Smooth muscle cell (in vitro differentiated cells): Measurements from ENCODE around the gene RGL3. TPM values are rescaled to one million over a fixed set of nuclear protein-coding genes. Genes with fewer than 3 reads are reported as not detected.

Experiments
- DNase-seq: peaks from one replicate; lab custom pipeline; 2025; ENCODE audit not compliant: unreplicated experiment; lab: John Stamatoyannopoulos, UW
- H2AFZ ChIP-seq: fragments of 200-600 bp; sonication (generic); 2 replicates; pipeline ENCODE4 v1.6.0; 2016; ENCODE audit warnings: antibody characterized with exemption, low read depth, mild to moderate bottlenecking
- H3F3A ChIP-seq: fragments of 200-600 bp; sonication (generic); 2 replicates; pipeline ENCODE4 v1.6.0; 2017; ENCODE audit warnings: antibody characterized with exemption, low read depth
- H3K27ac ChIP-seq: fragments of 200-600 bp; sonication (generic); 2 replicates; pipeline ENCODE4 v1.5.1; 2016; ENCODE audit warnings: low read depth, mild to moderate bottlenecking
- H3K27me3 ChIP-seq: fragments of 200-600 bp; sonication (generic); 2 replicates; pipeline ENCODE4 v1.6.1; 2016; ENCODE audit warnings: low read depth, mild to moderate bottlenecking
- H3K36me3 ChIP-seq: fragments of 200-600 bp; sonication (generic); 2 replicates; pipeline ENCODE4 v1.5.1; 2016; ENCODE audit warnings: low read depth
- H3K4me1 ChIP-seq: fragments of 200-600 bp; sonication (generic); 2 replicates; pipeline ENCODE4 v1.5.1; 2016; ENCODE audit warnings: low read depth
- H3K4me2 ChIP-seq: fragments of 200-600 bp; sonication (generic); 2 replicates; pipeline ENCODE4 v1.6.0; 2016; ENCODE audit warnings: mild to moderate bottlenecking
- H3K4me3 ChIP-seq: fragments of 200-600 bp; sonication (generic); 2 replicates; pipeline ENCODE4 v1.5.1; 2016; ENCODE audit warnings: mild to moderate bottlenecking
- H3K79me2 ChIP-seq: fragments of 200-600 bp; sonication (generic); 2 replicates; pipeline ENCODE4 v1.6.0; 2016; ENCODE audit warnings: low read depth, mild to moderate bottlenecking
- H3K9ac ChIP-seq: fragments of 200-600 bp; sonication (generic); 2 replicates; pipeline ENCODE4 v1.6.0; 2016; ENCODE audit warnings: low read depth
- H3K9me3 ChIP-seq: fragments of 200-600 bp; sonication (generic); replicated peaks from 2 replicates; pipeline ENCODE4 v1.5.1; 2016; ENCODE audit warnings: low read depth
- H4K20me1 ChIP-seq: fragments of 200-600 bp; sonication (generic); 2 replicates; pipeline ENCODE4 v1.6.0; 2016; ENCODE audit warnings: low read depth
- CTCF ChIP-seq: fragments of 200-600 bp; sonication (generic); IDR thresholded peaks from 2 replicates; pipeline ENCODE4 v1.5.1; 2017; ENCODE audit warnings: borderline replicate concordance, mild to moderate bottlenecking, antibody characterized with exemption; ENCODE audit not compliant: insufficient read depth, poor library complexity, severe bottlenecking
- WGBS: methylation state at CpG from one replicate; pipeline ENCODE4 v1.1.7; 2016; ENCODE audit warnings: low lambda C conversion rate; 5-methylcytosine and 5-hydroxymethylcytosine counted together
- polyA plus RNA-seq: library from polyadenylated mRNA; unstranded; fragments of >200 nt; fragmentation: Nextera tagmentation; extraction: Ambion mirVana; gene quantifications from 2 replicates; pipeline ENCODE4 v1.2.1, GENCODE V29; 2016
- total RNA-seq: library from RNA; depleted of rRNA; stranded (reverse); fragments of >200 nt; gene quantifications from 2 replicates; pipeline ENCODE4 v1.2.3, GENCODE V29; 2014

The RGL3 gene
- total and polyA plus RNA-seq, 2 experiments from 2014 or later = 5.5 to 6.6 TPM

- Histone ChIP-seq H3K9me3 (no peaks in the 10 kb centered on the region), H3K27me3 (no peaks in the 10 kb centered on the region), H3K4me3 (no peak overlapping the region), H2AFZ (no peak overlapping the region), H3K79me2 (no peaks in the 10 kb centered on the region), H3K9ac (no peak overlapping the region), H3K4me1 (peaks cover 5% of the 10 kb centered on the region), H3K36me3 (no peaks in the 10 kb centered on the region), H4K20me1 (peaks cover 39% of the 10 kb centered on the region), H3K4me2 (no peak overlapping the region), H3F3A (no peaks in the 10 kb centered on the region), H3K27ac (no peak overlapping the region)
- TF ChIP-seq CTCF = no peak
- no peak for DNase-seq
- WGBS = 57% methylated on average over 35 of the region's 35 CpGs
Measured at GRCh38 chr19:11361771-11362731, 57.1 kb downstream of the RGL3 start.

- Histone ChIP-seq H3K27me3 (no peaks in the 10 kb centered on the region), H3K4me3 (no peak overlapping the region), H4K20me1 (peaks cover 47% of the 10 kb centered on the region), H3K4me1 (peaks cover 5% of the 10 kb centered on the region), H3K36me3 (no peaks in the 10 kb centered on the region), H3K79me2 (no peaks in the 10 kb centered on the region), H3K9ac (no peak overlapping the region), H2AFZ (no peak overlapping the region), H3F3A (no peaks in the 10 kb centered on the region), H3K9me3 (no peaks in the 10 kb centered on the region), H3K4me2 (peak overlapping the region; percentile 22), H3K27ac (no peak overlapping the region)
- TF ChIP-seq CTCF = no peak
- 31% methylated on average over 43 of the region's 43 CpGs for WGBS
- no peak for DNase-seq
Measured at GRCh38 chr19:11361037-11361770, 57.9 kb downstream of the RGL3 start.

- WGBS = 93% methylated on average over 11 of the region's 11 CpGs
- H3F3A ChIP-seq = no peaks in the 10 kb centered on the region
- no peak overlapping the region for H3K4me3 ChIP-seq
- H3K4me2 ChIP-seq = no peak overlapping the region
- H3K9me3 ChIP-seq = no peaks in the 10 kb centered on the region
- H3K79me2 ChIP-seq = no peaks in the 10 kb centered on the region
- no peaks in the 10 kb centered on the region for H3K27me3 ChIP-seq
- DNase-seq = no peak
- H3K36me3 ChIP-seq = no peaks in the 10 kb centered on the region
- peaks cover 43% of the 10 kb centered on the region for H4K20me1 ChIP-seq
- no peak overlapping the region for H3K9ac ChIP-seq
- no peak for TF ChIP-seq CTCF
- H3K4me1 ChIP-seq = peaks cover 5% of the 10 kb centered on the region
- no peak overlapping the region for H2AFZ ChIP-seq
- no peak overlapping the region for H3K27ac ChIP-seq
Measured at GRCh38 chr19:11359421-11359820, 59.7 kb downstream of the RGL3 start.
